GM04503 (cell line): ENCODE measurements around the gene INTS14.

Source experiments
- DNase-seq: peaks from one replicate; pipeline ENCODE4 v3.0.0-alpha.2; 2012; ENCODE audit warnings: low read depth

The INTS14 gene

DNA sequence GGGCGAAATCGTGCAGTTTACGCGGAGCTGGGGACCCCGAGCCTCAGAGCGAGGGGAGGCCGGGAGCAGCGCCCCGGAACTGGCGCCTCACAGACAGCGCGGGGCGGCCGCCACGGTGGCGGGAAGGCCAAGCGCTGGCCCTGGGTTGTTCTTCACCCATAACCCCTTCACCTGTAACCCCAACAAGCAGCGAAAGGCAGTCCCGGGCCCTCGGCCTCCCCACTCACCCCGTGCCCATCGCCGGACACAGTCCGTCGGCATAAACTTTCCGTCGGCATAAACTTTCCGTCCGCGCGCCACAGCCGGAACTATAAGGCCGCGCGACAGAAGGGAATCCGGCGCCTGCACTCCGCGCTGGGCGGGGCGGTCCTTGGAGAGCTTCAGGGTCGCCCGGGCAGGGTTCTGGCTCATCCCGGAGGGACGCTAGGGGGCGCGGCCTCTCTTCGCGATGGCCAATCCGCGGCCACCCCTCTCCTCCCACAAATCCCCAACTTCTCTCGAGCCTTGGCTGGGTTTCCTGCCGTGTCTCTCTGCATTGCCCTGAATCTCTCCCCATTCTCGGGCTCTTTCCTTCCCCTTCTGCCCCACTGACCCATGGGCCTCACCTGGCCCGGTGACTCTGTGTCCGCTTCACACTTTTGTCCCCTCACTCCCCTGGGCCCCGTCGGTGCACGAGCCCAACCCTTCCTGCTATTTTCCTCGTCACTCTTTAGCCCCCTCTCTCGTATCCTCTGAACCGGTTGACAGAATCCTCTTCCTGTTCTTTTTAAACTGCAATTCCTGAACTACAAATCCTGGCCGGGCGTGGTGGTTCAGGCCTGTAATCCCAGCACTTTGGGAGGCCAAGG, at the start of gene INTS14:
INTS14 (minus strand) TSS at position 261 of the 848 bp plus-strand sequence. CDS start 3,751 bp downstream, outside the sequence.
- peak; percentile 70 for DNase-seq

DNA sequence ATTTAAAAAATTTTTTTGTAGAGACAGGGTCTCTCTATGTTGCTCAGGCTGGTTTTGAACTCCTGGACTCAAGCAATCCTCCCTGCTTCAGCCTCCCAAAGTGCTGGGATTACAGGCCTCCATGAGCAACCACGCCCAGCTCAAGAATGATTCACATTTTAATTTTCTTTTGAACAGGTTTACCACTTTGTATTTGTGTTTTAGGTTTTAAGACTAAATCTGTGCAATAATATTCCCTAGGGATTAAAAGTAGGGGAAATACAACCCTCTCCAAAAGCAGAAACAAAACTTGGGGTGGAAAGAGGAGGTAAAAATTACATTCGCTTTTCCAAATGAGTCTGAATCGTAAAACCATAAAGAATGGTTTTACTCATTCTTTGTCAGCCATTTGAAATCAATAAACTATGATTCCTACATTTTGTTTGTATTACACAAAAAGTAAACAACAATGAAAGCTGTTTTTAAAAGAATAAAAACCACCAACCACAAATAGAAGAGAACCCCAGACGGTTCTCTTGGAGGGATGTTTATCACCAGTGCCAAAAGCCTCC, 48.6 kb upstream of the INTS14 start:
- DNase-seq: no peak

DNA sequence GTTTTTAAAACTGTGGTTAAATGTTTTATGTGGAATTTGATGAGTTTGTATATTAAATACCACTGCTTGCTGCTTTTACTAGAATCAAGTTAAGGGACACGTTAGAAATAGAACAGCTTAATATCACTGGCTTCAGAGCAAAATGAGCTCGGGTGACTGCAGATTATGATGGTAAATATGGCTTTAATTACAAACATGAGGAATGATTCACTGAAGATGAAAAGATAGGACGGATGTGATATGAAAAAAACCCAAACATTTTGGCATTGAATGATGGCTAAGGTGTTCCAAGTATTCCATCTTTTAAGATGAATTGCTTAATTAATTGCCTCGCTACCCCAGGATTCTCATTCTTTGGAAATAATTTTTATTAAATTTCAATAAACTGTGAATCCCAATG, 44.5 kb upstream of the INTS14 start:
- no peak for DNase-seq

- no peak for DNase-seq
Measured at GRCh38 chr15:65655026-65655425, 44.1 kb upstream of the INTS14 start.

GRCh38 chr15:65653801-65654521, 43.0 kb upstream of the INTS14 start:
- DNase-seq: no peak

- no peak for DNase-seq
Measured at GRCh38 chr15:65653341-65653740, 42.4 kb upstream of the INTS14 start.

DNA sequence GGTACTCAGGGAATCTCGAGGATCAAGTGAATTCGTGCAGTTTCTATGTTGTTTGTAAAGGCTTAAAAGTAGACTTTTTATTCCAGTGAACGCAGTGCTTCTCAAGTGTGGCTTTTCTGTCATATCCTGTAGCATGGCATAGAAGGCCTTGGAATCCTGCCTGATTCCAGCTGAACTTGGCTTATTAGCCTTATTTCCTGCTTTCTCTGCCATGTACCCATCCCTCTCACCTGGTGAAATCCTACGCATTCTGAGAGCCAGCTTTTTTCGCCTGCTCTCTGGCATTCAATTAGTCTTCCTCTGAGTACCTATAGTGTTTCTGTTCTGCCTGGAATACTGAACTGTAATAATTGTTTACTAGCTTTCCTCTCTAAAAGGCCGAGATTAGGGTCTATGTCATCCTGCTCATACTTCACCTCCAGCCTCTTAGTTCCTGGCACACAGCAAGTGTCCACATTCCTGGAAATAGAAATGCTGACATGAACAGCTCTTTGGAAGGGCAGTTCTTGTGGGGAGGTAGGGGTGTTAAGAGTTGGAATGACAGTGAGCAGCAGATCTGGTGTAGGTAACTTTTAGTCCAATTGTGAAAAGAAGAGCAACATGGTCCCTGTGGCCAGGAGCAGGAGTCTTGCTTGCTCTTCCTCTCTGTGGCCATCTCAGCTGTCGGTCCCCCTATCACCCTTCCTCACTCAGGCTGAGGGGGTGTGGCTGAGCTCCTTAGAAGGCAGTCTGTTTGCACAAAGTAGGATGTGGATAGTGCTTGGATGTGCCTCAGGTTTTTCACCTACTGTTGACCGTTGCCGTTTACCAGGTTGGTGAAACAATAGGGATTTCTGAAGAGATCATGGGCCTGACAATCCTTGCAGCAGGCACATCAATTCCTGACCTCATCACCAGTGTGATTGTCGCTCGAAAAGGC, 41.2 kb upstream of the INTS14 start:
- DNase-seq: no peak

- DNase-seq: no peak
Measured at GRCh38 chr15:65651042-65651322, 40.1 kb upstream of the INTS14 start.

GRCh38 chr15:65650312-65651041, 39.5 kb upstream of the INTS14 start:
- no peak for DNase-seq

- DNase-seq: no peak
Measured at GRCh38 chr15:65646486-65646885, 35.6 kb upstream of the INTS14 start.

GRCh38 chr15:65645392-65645791, 34.5 kb upstream of the INTS14 start:
- no peak for DNase-seq

DNA sequence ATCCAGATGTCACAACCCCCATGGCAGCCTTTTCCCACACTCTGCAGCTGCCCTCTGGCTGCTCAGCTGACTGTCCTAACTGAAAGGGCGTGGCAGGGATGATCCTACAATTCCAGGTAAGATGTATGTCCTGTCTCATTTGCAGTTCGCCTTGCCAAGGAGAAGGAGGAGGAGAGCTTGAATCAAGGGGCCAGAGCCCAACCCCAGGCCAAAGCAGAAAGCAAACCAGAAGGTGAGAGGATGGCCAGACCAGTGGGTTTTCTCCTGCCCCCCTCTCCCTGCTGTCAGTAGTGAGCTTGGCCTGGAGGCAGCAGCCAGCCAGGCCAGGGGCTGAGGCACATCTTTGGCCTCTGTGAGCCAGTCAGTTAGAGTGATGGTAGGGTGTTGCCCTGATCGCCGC, 33.4 kb upstream of the INTS14 start:
- no peak for DNase-seq

DNA sequence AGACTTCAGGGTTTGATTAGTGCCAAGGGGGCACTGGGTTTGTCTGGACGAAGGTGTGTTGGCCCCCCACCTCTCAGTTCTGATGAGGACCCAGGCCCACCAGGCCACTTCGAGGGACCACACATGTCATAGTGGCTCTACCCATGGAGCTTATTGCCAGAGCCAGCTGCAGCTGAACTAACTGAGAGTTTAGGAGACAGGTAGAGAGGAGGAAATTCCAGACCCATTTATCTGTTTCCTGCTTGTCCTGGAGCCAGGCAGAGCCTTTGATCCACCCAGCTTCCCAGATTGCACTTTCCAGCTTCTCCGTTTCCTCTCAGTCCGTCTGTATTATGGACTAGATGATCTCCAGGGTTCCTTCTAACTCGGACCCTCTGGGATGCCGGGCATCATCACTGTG, 31.7 kb upstream of the INTS14 start:
- DNase-seq: no peak

DNA sequence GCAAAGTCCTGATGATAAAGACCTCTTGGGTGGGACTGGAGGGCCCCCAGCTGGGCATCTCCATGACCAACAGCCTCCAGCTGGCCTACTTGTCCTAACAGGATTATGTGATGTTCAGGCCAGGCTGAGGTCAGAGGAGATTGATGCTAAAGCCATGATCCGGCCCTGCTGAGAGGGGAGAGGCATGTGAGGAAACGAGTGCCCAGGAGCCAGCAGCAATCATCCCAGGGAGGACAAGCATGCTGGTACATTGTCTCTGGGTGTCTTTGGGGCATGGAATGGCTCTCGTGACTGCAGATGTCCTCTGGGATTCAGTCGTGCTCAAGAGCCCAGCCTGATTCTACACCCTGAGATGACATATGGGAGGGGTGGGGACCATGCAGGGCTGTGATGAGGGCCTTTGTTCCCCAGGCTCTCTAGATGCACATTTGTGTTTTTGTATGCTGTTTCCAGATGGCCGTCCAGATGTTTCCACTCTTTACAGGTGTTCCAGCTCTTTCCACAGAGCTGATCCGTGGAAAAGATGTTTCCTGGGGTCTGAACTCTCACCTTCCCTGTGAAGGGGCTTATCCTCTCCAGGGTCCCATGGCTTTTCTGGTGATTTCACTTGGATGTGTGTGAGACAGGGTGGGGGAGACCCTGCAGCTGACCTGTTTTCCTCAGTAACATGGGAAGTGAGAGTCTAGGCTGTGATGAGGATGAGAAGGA, 31.0 kb upstream of the INTS14 start:
- no peak for DNase-seq

- no peak for DNase-seq
Measured at GRCh38 chr15:65639509-65639908, 28.6 kb upstream of the INTS14 start.

GRCh38 chr15:65638681-65639089, 27.8 kb upstream of the INTS14 start:
- no peak for DNase-seq

- DNase-seq: no peak
Measured at GRCh38 chr15:65638109-65638508, 27.2 kb upstream of the INTS14 start.

GRCh38 chr15:65634356-65634755, 23.4 kb upstream of the INTS14 start:
- DNase-seq: no peak

- DNase-seq: no peak
Measured at GRCh38 chr15:65633752-65634151, 22.8 kb upstream of the INTS14 start.

DNA sequence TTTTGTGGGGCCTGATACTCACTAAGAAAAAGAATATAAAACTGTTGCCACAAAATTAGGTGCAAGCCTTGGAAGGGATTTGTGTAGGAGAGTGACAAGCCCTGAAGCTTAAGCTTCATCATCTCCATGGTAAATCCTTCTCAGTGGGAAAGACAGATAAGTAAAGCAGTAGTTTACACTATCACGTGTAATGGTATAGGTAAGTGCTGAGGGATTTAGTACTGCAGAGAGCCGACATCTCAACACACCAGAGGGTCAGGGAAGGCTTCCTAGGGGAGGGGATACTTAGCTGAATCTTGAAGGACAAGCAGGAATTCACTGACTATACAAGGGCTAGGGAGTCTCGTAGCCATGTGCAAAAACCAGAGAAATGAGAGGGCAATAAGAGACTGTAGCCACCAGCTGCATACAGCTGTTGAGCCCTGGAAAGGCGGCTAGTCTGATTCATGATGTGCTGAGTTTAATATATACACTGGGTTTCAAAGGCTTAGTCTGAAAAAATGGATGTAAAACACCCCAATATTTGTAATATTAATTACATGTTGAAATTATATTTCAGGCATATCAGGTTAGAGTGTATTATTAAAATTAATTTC, 21.9 kb upstream of the INTS14 start:
- no peak for DNase-seq

DNA sequence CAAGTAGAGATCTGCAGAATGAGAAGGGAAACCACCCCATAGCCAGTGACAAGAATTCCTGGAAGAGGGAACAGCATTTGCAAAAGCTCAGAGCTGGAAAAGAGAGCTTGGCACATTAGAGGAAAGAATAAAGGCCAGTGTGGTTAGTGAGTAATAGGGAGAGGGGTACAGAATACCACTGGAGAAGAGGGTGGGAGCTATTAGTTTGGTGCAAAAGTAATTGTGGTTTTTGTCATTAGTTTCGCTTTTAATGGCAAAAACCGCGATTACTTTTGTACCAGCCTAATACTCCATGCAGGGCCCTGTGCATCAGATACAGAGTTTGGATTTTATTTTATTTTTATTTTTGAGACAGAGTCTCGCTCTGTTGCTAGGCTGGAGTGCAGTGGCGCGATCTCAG, 20.6 kb upstream of the INTS14 start:
- DNase-seq: no peak
